IMR-90 (cell line): ENCODE results near the gene UBE2N. TPM values are rescaled to one million over a fixed set of nuclear protein-coding genes. Genes with fewer than 3 reads are reported as not detected.

Experiments
- ATAC-seq: fragments of 200-7000 bp; cut with Tn5 transposase; 2 replicates; pipeline ENCODE4 v1.9.1; 2020; ENCODE audit warnings: low read depth, mild to moderate bottlenecking, moderate library complexity
- BruUV-seq: library from RNA; stranded (reverse); fragments of 400-500 nt; replicated peaks from 2 replicates; lab custom pipeline; 2021; lab: Mats Ljungman, UMichigan
- CTCF ChIA-PET: fragments of 300-600 bp; formaldehyde crosslinking; extraction: SDS; loops from one replicate; lab custom pipeline; 2021; ENCODE audit warnings: antibody characterized with exemption; lab: Yijun Ruan, JAX
- POLR2A ChIA-PET: fragments of 300-600 bp; sonication (Branson Sonifier 250); formaldehyde crosslinking; loops from one replicate; lab custom pipeline; 2022; ENCODE audit warnings: antibody characterized with exemption; ENCODE audit not compliant: unreplicated experiment; lab: Charles Lee
- DNase-seq: peaks from one replicate; pipeline ENCODE4 v3.0.0; 2013
- H2AFZ ChIP-seq: replicated peaks from 2 replicates; pipeline ENCODE3; 2013; ENCODE audit warnings: low read length, mild to moderate bottlenecking; ENCODE audit not compliant: poor library complexity
- H2AK5ac ChIP-seq: 2 replicates; pipeline ENCODE4 v1.6.1; 2013; ENCODE audit warnings: low read depth, low read length, inconsistent platforms
- H2AK9ac ChIP-seq: replicated peaks from 2 replicates; pipeline ENCODE3; 2013; ENCODE audit warnings: mild to moderate bottlenecking, low read depth, low read length, moderate library complexity; ENCODE audit not compliant: poor library complexity
- H2BK120ac ChIP-seq: 2 replicates; pipeline ENCODE4 v1.6.1; 2013; ENCODE audit warnings: low read depth, low read length, inconsistent platforms
- H2BK15ac ChIP-seq: 3 replicates; pipeline ENCODE4 v1.6.1; 2013; ENCODE audit warnings: low read depth, low read length, inconsistent platforms
- H2BK20ac ChIP-seq: 2 replicates; pipeline ENCODE4 v1.6.1; 2013; ENCODE audit warnings: low read depth, mild to moderate bottlenecking, inconsistent platforms, low read length, moderate library complexity
- H2BK5ac ChIP-seq: 2 replicates; pipeline ENCODE4 v1.6.1; 2013; ENCODE audit warnings: mild to moderate bottlenecking, low read depth, low read length, inconsistent platforms; ENCODE audit not compliant: poor library complexity, severe bottlenecking
- H3K14ac ChIP-seq: replicated peaks from 2 replicates; pipeline ENCODE4 v1.6.1; 2013; ENCODE audit warnings: low read depth, low read length, inconsistent platforms
- H3K18ac ChIP-seq: 2 replicates; pipeline ENCODE4 v1.6.1; 2013; ENCODE audit warnings: low read depth, low read length, control low read depth
- H3K23ac ChIP-seq: 2 replicates; pipeline ENCODE4 v1.6.1; 2013; ENCODE audit warnings: low read depth, low read length, inconsistent platforms
- H3K27ac ChIP-seq: 2 replicates; pipeline ENCODE4 v1.5.1; 2013; ENCODE audit warnings: mild to moderate bottlenecking, control low read depth, low read length; ENCODE audit not compliant: insufficient read depth
- H3K27me3 ChIP-seq: 2 replicates; pipeline ENCODE4 v1.6.1; 2013; ENCODE audit warnings: low read length; ENCODE audit not compliant: control insufficient read depth, insufficient read depth
- H3K36me3 ChIP-seq: 2 replicates; pipeline ENCODE4 v1.6.1; 2013; ENCODE audit warnings: low read length, mixed read lengths; ENCODE audit not compliant: control insufficient read depth, insufficient read depth
- H3K4ac ChIP-seq: 2 replicates; pipeline ENCODE4 v1.6.1; 2013; ENCODE audit warnings: low read depth, low read length, inconsistent platforms
- H3K4me1 ChIP-seq: 2 replicates; pipeline ENCODE4 v1.6.1; 2013; ENCODE audit warnings: low read length, mixed read lengths; ENCODE audit not compliant: control insufficient read depth, insufficient read depth
- H3K4me2 ChIP-seq: 2 replicates; pipeline ENCODE4 v1.6.1; 2013; ENCODE audit warnings: low read depth, mild to moderate bottlenecking, control low read depth, low read length, moderate library complexity
- H3K4me3 ChIP-seq: 2 replicates; pipeline ENCODE4 v1.5.1; 2013; ENCODE audit warnings: low read depth, mild to moderate bottlenecking, control low read depth, low read length, moderate library complexity; ENCODE audit not compliant: insufficient read depth
- H3K56ac ChIP-seq: 2 replicates; pipeline ENCODE4 v1.6.1; 2013; ENCODE audit warnings: low read length, inconsistent platforms; ENCODE audit not compliant: insufficient read depth; ENCODE audit errors: extremely low read depth
- H3K79me1 ChIP-seq, 2 experiments: 2 replicates each; pipeline ENCODE4 v1.6.1; 2013; ENCODE audit warnings: low read length in 2 of 2, inconsistent platforms in 1 of 2, low read depth in 1 of 2
- H3K9ac ChIP-seq: 2 replicates; pipeline ENCODE4 v1.6.1; 2013; ENCODE audit warnings: low read depth, low read length, control low read depth
- H3K9me1 ChIP-seq: 2 replicates; pipeline ENCODE4 v1.6.1; 2013; ENCODE audit warnings: low read length, inconsistent platforms; ENCODE audit not compliant: insufficient read depth
- H3K9me3 ChIP-seq: 2 replicates; pipeline ENCODE4 v1.6.1; 2013; ENCODE audit warnings: low read length; ENCODE audit not compliant: control insufficient read depth, insufficient read depth
- H4K20me1 ChIP-seq: 2 replicates; pipeline ENCODE4 v1.6.1; 2013; ENCODE audit warnings: low read length, inconsistent platforms; ENCODE audit not compliant: insufficient read depth
- H4K5ac ChIP-seq: 2 replicates; pipeline ENCODE4 v1.6.1; 2013; ENCODE audit warnings: mild to moderate bottlenecking, low read depth, low read length, control low read depth
- H4K8ac ChIP-seq, 2 experiments: 2 replicates each; pipeline ENCODE4 v1.6.1; 2013; ENCODE audit warnings: low read depth in 2 of 2, low read length in 2 of 2, control low read depth in 1 of 2, inconsistent platforms in 1 of 2
- H4K91ac ChIP-seq: 2 replicates; pipeline ENCODE4 v1.6.1; 2013; ENCODE audit warnings: low read depth, low read length, inconsistent platforms; ENCODE audit not compliant: insufficient read depth
- BHLHE40 ChIP-seq: fragments of 150-350 bp; IDR thresholded peaks from 2 replicates; pipeline ENCODE4 v1.6.1; 2016; ENCODE audit warnings: mild to moderate bottlenecking, low read depth, low read length
- CEBPB ChIP-seq: IDR thresholded peaks from 2 replicates; pipeline ENCODE4 v1.6.1; 2012; ENCODE audit warnings: low read depth, low read length, improper control_type of control experiment
- CTCF ChIP-seq: conservative IDR thresholded peaks from 2 replicates; pipeline ENCODE4 v1.5.1; 2012; ENCODE audit warnings: mild to moderate bottlenecking, low read depth, low read length, improper control_type of control experiment
- ELK1 ChIP-seq: fragments of 150-350 bp; IDR thresholded peaks from 2 replicates; pipeline ENCODE4 v1.6.1; 2016; ENCODE audit warnings: low read depth, mild to moderate bottlenecking, low read length, moderate library complexity, borderline replicate concordance
- FOS ChIP-seq: fragments of 150-350 bp; IDR thresholded peaks from 2 replicates; pipeline ENCODE4 v1.6.1; 2016; ENCODE audit warnings: low read depth, low read length
- MXI1 ChIP-seq: IDR thresholded peaks from 2 replicates; pipeline ENCODE4 v1.6.1; 2012; ENCODE audit warnings: low read depth, mild to moderate bottlenecking, low read length, moderate library complexity, borderline replicate concordance
- POLR2A ChIP-seq: IDR thresholded peaks from 2 replicates; pipeline ENCODE4 v1.6.1; 2012; ENCODE audit warnings: mild to moderate bottlenecking, low read depth, low read length
- RFX5 ChIP-seq: IDR thresholded peaks from 2 replicates; pipeline ENCODE4 v1.8.0; 2012; ENCODE audit warnings: low read depth, mild to moderate bottlenecking, low read length, moderate library complexity
- USF2 ChIP-seq: fragments of 150-350 bp; IDR thresholded peaks from 2 replicates; pipeline ENCODE4 v1.6.1; 2017; ENCODE audit warnings: mild to moderate bottlenecking, antibody characterized with exemption, low read length, low read depth
- WGBS, 2 experiments: methylation state at CpG; one replicate each; pipeline versions ENCODE4 v1.1.5 to v1.1.7; 2013; ENCODE audit warnings: missing lambda C conversion rate in 2 of 2; ENCODE audit not compliant: insufficient read length in 1 of 2; ENCODE audit errors: extremely low coverage in 2 of 2; 5-methylcytosine and 5-hydroxymethylcytosine counted together
- dilution Hi-C: fragments of 300-500 bp; cut with HindIII; formaldehyde crosslinking; loops from one replicate; pipeline ENCODE4 v1.14.3; 2018; ENCODE audit warnings: low sequenced_read_pairs; ENCODE audit not compliant: unreplicated experiment
- in situ Hi-C: fragments of 300-500 bp; cut with MboI; formaldehyde crosslinking; loops from 3 replicates; pipeline ENCODE4 v1.14.3; 2019; ENCODE audit warnings: low sequenced_read_pairs, inconsistent platforms, mixed read lengths
- intact Hi-C: fragments of 100-400 bp; cut with micrococcal nuclease; formaldehyde crosslinking; loops from 2 replicates; pipeline ENCODE4 v1.10.0; 2022
- polyA plus RNA-seq, 3 experiments: library from polyadenylated mRNA; depleted of rRNA; stranded (reverse); fragments of >200 nt; gene quantifications; 2 replicates each; pipeline ENCODE4 v1.2.3, GENCODE V29; 2012; ENCODE audit warnings: low replicate concordance in 1 of 3
- total RNA-seq: library from RNA; depleted of rRNA; stranded (reverse); fragments of >200 nt; gene quantifications from 2 replicates; pipeline ENCODE4 v1.2.3, GENCODE V29; 2012

UBE2N gene
- total and polyA plus RNA-seq, 2 of the 4 experiments (the other 2 are of a cell fraction) = 64.5 to 103 TPM

GRCh38 chr12:93378998-93379325 is 62.8 kb downstream of the UBE2N start:
- Histone ChIP-seq H2AK5ac (peak overlapping the region; percentile 21; the same call in 1 of the 2 replicates), H3K79me1 (peaks cover 0 to 31% of the 10 kb centered on the region in 2 experiments; a peak in 3 of 4 replicates), H4K8ac (peak overlapping the region; percentile 20 to 73; a peak in 3 of 4 replicates), H2BK5ac (peak overlapping the region; percentile 92), H3K36me3 (peaks cover 2% of the 10 kb centered on the region; the same call in 1 of the 2 replicates), H2BK20ac (no peak overlapping the region), H2AK9ac (peak overlapping the region; percentile 38), H3K4ac (peak overlapping the region; percentile 86), H3K18ac (peak overlapping the region; percentile 97), H3K4me3 (peak overlapping the region; percentile 98), H3K27ac (peak overlapping the region; percentile 59), H4K5ac (peak overlapping the region; percentile 70; the same call in 1 of the 2 replicates), H3K9me1 (peaks cover 4% of the 10 kb centered on the region; the same call in 1 of the 2 replicates), H2BK15ac (peak overlapping the region; percentile 55; the same call in 2 of the 3 replicates), H2BK120ac (peak overlapping the region; percentile 13), H4K20me1 (peaks cover 40% of the 10 kb centered on the region), H3K4me2 (peak overlapping the region; percentile 99), H3K14ac (peak overlapping the region; percentile 93), H3K23ac (peak overlapping the region; percentile 93), H3K56ac (peak overlapping the region; percentile 93), H3K9ac (peak overlapping the region; percentile 99), H2AFZ (no peak overlapping the region), H4K91ac (peak overlapping the region; percentile 67), H3K27me3 (no peaks in the 10 kb centered on the region), H3K4me1 (peaks cover 12% of the 10 kb centered on the region), H3K9me3 (no peaks in the 10 kb centered on the region)
- dilution Hi-C loops (loop anchor here (25.0 kb wide), 1 partner anchor 392 kb away; no protein-coding TSS in a partner anchor), intact Hi-C loops (loop anchor here (5.0 kb wide), 2 partner anchors 137 to 202 kb away; no protein-coding TSS in a partner anchor), in situ Hi-C loops (no loop called here)
- BruUV-seq = no TSS peak
- DNase-seq (no peak), ATAC-seq (no peak)
- CTCF ChIA-PET = no interaction called here
- no CpG with 5 or more reads among the region's 4 CpGs for WGBS, 2 experiments
- no peak for TF ChIP-seq POLR2A
- no peak for TF ChIP-seq FOS
- no peak for TF ChIP-seq ELK1
- TF ChIP-seq MXI1 = no peak
- TF ChIP-seq CTCF = no peak
- TF ChIP-seq CEBPB = no peak
- no peak for TF ChIP-seq BHLHE40
- TF ChIP-seq USF2 = no peak
- TF ChIP-seq RFX5 = no peak
- POLR2A ChIA-PET = no interaction called here
